Smooth muscle cell (in vitro differentiated cells): Measurements from ENCODE around the gene ADAMTS4. TPM values are rescaled to one million over a fixed set of nuclear protein-coding genes. Genes with fewer than 3 reads are reported as not detected.

ENCODE experiments used
- DNase-seq: peaks from one replicate; lab custom pipeline; 2025; ENCODE audit not compliant: unreplicated experiment; lab: John Stamatoyannopoulos, UW
- H2AFZ ChIP-seq: fragments of 200-600 bp; sonication (generic); 2 replicates; pipeline ENCODE4 v1.6.0; 2016; ENCODE audit warnings: antibody characterized with exemption, low read depth, mild to moderate bottlenecking
- H3F3A ChIP-seq: fragments of 200-600 bp; sonication (generic); 2 replicates; pipeline ENCODE4 v1.6.0; 2017; ENCODE audit warnings: antibody characterized with exemption, low read depth
- H3K27ac ChIP-seq: fragments of 200-600 bp; sonication (generic); 2 replicates; pipeline ENCODE4 v1.5.1; 2016; ENCODE audit warnings: low read depth, mild to moderate bottlenecking
- H3K27me3 ChIP-seq: fragments of 200-600 bp; sonication (generic); 2 replicates; pipeline ENCODE4 v1.6.1; 2016; ENCODE audit warnings: low read depth, mild to moderate bottlenecking
- H3K36me3 ChIP-seq: fragments of 200-600 bp; sonication (generic); 2 replicates; pipeline ENCODE4 v1.5.1; 2016; ENCODE audit warnings: low read depth
- H3K4me1 ChIP-seq: fragments of 200-600 bp; sonication (generic); 2 replicates; pipeline ENCODE4 v1.5.1; 2016; ENCODE audit warnings: low read depth
- H3K4me2 ChIP-seq: fragments of 200-600 bp; sonication (generic); 2 replicates; pipeline ENCODE4 v1.6.0; 2016; ENCODE audit warnings: mild to moderate bottlenecking
- H3K4me3 ChIP-seq: fragments of 200-600 bp; sonication (generic); 2 replicates; pipeline ENCODE4 v1.5.1; 2016; ENCODE audit warnings: mild to moderate bottlenecking
- H3K79me2 ChIP-seq: fragments of 200-600 bp; sonication (generic); 2 replicates; pipeline ENCODE4 v1.6.0; 2016; ENCODE audit warnings: low read depth, mild to moderate bottlenecking
- H3K9ac ChIP-seq: fragments of 200-600 bp; sonication (generic); 2 replicates; pipeline ENCODE4 v1.6.0; 2016; ENCODE audit warnings: low read depth
- H3K9me3 ChIP-seq: fragments of 200-600 bp; sonication (generic); replicated peaks from 2 replicates; pipeline ENCODE4 v1.5.1; 2016; ENCODE audit warnings: low read depth
- H4K20me1 ChIP-seq: fragments of 200-600 bp; sonication (generic); 2 replicates; pipeline ENCODE4 v1.6.0; 2016; ENCODE audit warnings: low read depth
- CTCF ChIP-seq: fragments of 200-600 bp; sonication (generic); IDR thresholded peaks from 2 replicates; pipeline ENCODE4 v1.5.1; 2017; ENCODE audit warnings: borderline replicate concordance, mild to moderate bottlenecking, antibody characterized with exemption; ENCODE audit not compliant: insufficient read depth, poor library complexity, severe bottlenecking
- WGBS: methylation state at CpG from one replicate; pipeline ENCODE4 v1.1.7; 2016; ENCODE audit warnings: low lambda C conversion rate; 5-methylcytosine and 5-hydroxymethylcytosine counted together
- polyA plus RNA-seq: library from polyadenylated mRNA; unstranded; fragments of >200 nt; fragmentation: Nextera tagmentation; extraction: Ambion mirVana; gene quantifications from 2 replicates; pipeline ENCODE4 v1.2.1, GENCODE V29; 2016
- total RNA-seq: library from RNA; depleted of rRNA; stranded (reverse); fragments of >200 nt; gene quantifications from 2 replicates; pipeline ENCODE4 v1.2.3, GENCODE V29; 2014

The ADAMTS4 gene
- total and polyA plus RNA-seq, 2 experiments from 2014 or later = 17.1 to 28.3 TPM

- WGBS = 94% methylated on average over 5 of the region's 5 CpGs
- TF ChIP-seq CTCF = no peak
- peaks cover 14% of the 10 kb centered on the region for H3F3A ChIP-seq
- no peak overlapping the region for H3K9ac ChIP-seq
- peaks cover 2% of the 10 kb centered on the region for H3K36me3 ChIP-seq
- H3K4me2 ChIP-seq = no peak overlapping the region
- no peak overlapping the region for H3K27ac ChIP-seq
- H3K27me3 ChIP-seq = no peaks in the 10 kb centered on the region
- peaks cover 13% of the 10 kb centered on the region for H3K4me1 ChIP-seq
- no peak overlapping the region for H3K4me3 ChIP-seq
- H2AFZ ChIP-seq = no peak overlapping the region
- H3K79me2 ChIP-seq = no peaks in the 10 kb centered on the region
- H3K9me3 ChIP-seq = no peaks in the 10 kb centered on the region
- H4K20me1 ChIP-seq = no peaks in the 10 kb centered on the region
- DNase-seq = no peak
These were observed 20.4 kb upstream of the ADAMTS4 start for GRCh38 chr1:161219078-161219892.

GRCh38 chr1:161218301-161219077 lies 19.6 kb upstream of the ADAMTS4 start:
- Histone ChIP-seq H3K4me2 (no peak overlapping the region), H4K20me1 (no peaks in the 10 kb centered on the region), H3K4me1 (peaks cover 13% of the 10 kb centered on the region), H3K79me2 (no peaks in the 10 kb centered on the region), H3K9ac (no peak overlapping the region), H3K27ac (no peak overlapping the region), H3K27me3 (no peaks in the 10 kb centered on the region), H3K9me3 (no peaks in the 10 kb centered on the region), H3K36me3 (peaks cover 5% of the 10 kb centered on the region), H3K4me3 (no peak overlapping the region), H2AFZ (no peak overlapping the region), H3F3A (peaks cover 15% of the 10 kb centered on the region)
- no peak for TF ChIP-seq CTCF
- DNase-seq = no peak
- 85% methylated on average over 8 of the region's 8 CpGs for WGBS

- no peak for TF ChIP-seq CTCF
- no peak overlapping the region for H3K4me2 ChIP-seq
- peaks cover 12% of the 10 kb centered on the region for H3K36me3 ChIP-seq
- H2AFZ ChIP-seq = no peak overlapping the region
- DNase-seq = no peak
- 88% methylated on average over 6 of the region's 6 CpGs for WGBS
- H3K27ac ChIP-seq = peak overlapping the region; percentile 92
- no peaks in the 10 kb centered on the region for H3K79me2 ChIP-seq
- H3K4me3 ChIP-seq = no peak overlapping the region
- H3K9me3 ChIP-seq = no peaks in the 10 kb centered on the region
- H3K4me1 ChIP-seq = peaks cover 13% of the 10 kb centered on the region
- H3K9ac ChIP-seq = no peak overlapping the region
- H3F3A ChIP-seq = peaks cover 15% of the 10 kb centered on the region
- H4K20me1 ChIP-seq = no peaks in the 10 kb centered on the region
- no peaks in the 10 kb centered on the region for H3K27me3 ChIP-seq
These were observed 19.0 kb upstream of the ADAMTS4 start for GRCh38 chr1:161217831-161218230.
